Right cardiac atrium (tissue), 5 donors: ENCODE data around the gene OR10P1. TPM values are rescaled to one million over a fixed set of nuclear protein-coding genes. Genes with fewer than 3 reads are reported as not detected.

Source experiments
- ATAC-seq, 2 donors: fragments of 200-7000 bp; cut with Tn5 transposase; one replicate each; pipeline versions ENCODE4 v1.8.0 to v1.9.1; 2020; ENCODE audit warnings: moderate library complexity in 2 of 2, mild to moderate bottlenecking in 1 of 2
- DNase-seq, 3 donors: peaks; one replicate each; pipeline ENCODE4 v3.0.0-alpha.2; 2020
- H3K27ac ChIP-seq: one replicate; pipeline ENCODE4 v1.5.1; 2013; ENCODE audit warnings: mild to moderate bottlenecking, low read length, control low read depth, moderate library complexity
- H3K27me3 ChIP-seq: one replicate; pipeline ENCODE4 v1.6.1; 2013; ENCODE audit not compliant: control insufficient read depth, insufficient read depth
- H3K4me1 ChIP-seq: one replicate; pipeline ENCODE4 v1.6.1; 2013; ENCODE audit warnings: low read length; ENCODE audit not compliant: control insufficient read depth, insufficient read depth
- H3K4me3 ChIP-seq: one replicate; pipeline ENCODE4 v1.5.1; 2013; ENCODE audit warnings: low read length, control low read depth
- H3K9me3 ChIP-seq: one replicate; pipeline ENCODE4 v1.6.1; 2013; ENCODE audit warnings: low read length; ENCODE audit not compliant: control insufficient read depth
- WGBS: extraction: QIAGEN DNeasy Blood & Tissue Kit; methylation state at CpG from one replicate; pipeline ENCODE4 v1.1.7; 2013; 5-methylcytosine and 5-hydroxymethylcytosine counted together
- intact Hi-C, 4 donors: fragments of 100-400 bp; cut with DNase I; formaldehyde crosslinking; loops; one replicate each; pipeline versions ENCODE4 v1.11.0 to v1.14.0; 2022 to 2023
- polyA plus RNA-seq: library from polyadenylated mRNA; stranded (reverse); fragments of 200-250 nt; gene quantifications from one replicate; pipeline ENCODE4 v1.2.3, GENCODE V29; 2013
- total RNA-seq, 4 donors: library from RNA; stranded (reverse); fragmentation: NEBNext Ultra II Directional; extraction: Animal tissue kit (Norgen Biotek cat#: 25700); gene quantifications; one replicate each; pipeline ENCODE4 v1.2.1, GENCODE V29; 2021
- donor health status: healthy with polysubstance abuse.
- donor health status: DM: no; HTN: yes; CAD: no.
- donor health status: DM: no; HTN: no; CAD: no.
- donor health status: DM: no; HTN: yes; CAD: no; lungs with severe emphysema.
- donor health status: DM: yes; HTN: yes; CAD: no.

The OR10P1 gene
- total and polyA plus RNA-seq, 5 donors, result 1.3 to 2.9 (median 1.5) TPM

- 60% methylated on average over 4 of the region's 4 CpGs for WGBS
- intact Hi-C loops, result no loop called here
- ATAC-seq, result no peak
- no peaks in the 10 kb centered on the region for H3K4me1 ChIP-seq
- no peaks in the 10 kb centered on the region for H3K27me3 ChIP-seq
- H3K27ac ChIP-seq, result no peak overlapping the region
- no peaks in the 10 kb centered on the region for H3K9me3 ChIP-seq
- no peak for DNase-seq
- H3K4me3 ChIP-seq, result no peak overlapping the region
Observed at GRCh38 chr12:55671746-55672145, 35.1 kb downstream of the OR10P1 start.

GRCh38 chr12:55673638-55674037, 36.9 kb downstream of the OR10P1 start:
- no peak overlapping the region for H3K4me3 ChIP-seq
- H3K9me3 ChIP-seq, result no peaks in the 10 kb centered on the region
- peak in 1 of 2 donors; percentile 46 for ATAC-seq
- DNase-seq, result no peak
- intact Hi-C loops, result no loop called here
- no peaks in the 10 kb centered on the region for H3K4me1 ChIP-seq
- H3K27ac ChIP-seq, result no peak overlapping the region
- H3K27me3 ChIP-seq, result no peaks in the 10 kb centered on the region

DNA sequence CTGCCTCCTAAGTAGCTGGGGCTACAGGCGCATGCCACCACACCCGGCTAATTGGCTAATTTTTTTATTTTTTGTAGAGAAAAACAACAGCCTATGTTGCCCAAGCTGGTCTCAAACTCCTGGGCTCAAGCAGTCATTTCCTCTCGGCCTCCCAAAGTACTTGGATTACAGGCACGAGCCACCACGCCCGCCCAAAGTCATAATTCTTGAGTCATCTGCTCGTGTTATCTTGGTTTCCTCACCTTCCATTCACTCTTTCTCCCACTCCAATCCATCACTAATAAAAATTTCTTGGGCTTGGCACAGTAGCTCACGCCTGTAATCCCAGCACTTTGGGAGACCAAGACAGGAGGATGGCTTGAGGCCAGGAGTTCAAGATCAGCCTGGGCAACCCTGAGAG, 39.0 kb downstream of the OR10P1 start:
- peak in 1 of 2 donors; percentile 10 for ATAC-seq
- no peak for DNase-seq
- H3K4me1 ChIP-seq, result no peaks in the 10 kb centered on the region
- H3K9me3 ChIP-seq, result no peaks in the 10 kb centered on the region
- no peaks in the 10 kb centered on the region for H3K27me3 ChIP-seq
- intact Hi-C loops, result no loop called here
- H3K4me3 ChIP-seq, result no peak overlapping the region
- no peak overlapping the region for H3K27ac ChIP-seq
- WGBS, result 79% methylated on average over 8 of the region's 8 CpGs

GRCh38 chr12:55676707-55677106, 40.0 kb downstream of the OR10P1 start:
- intact Hi-C loops, result no loop called here
- Histone ChIP-seq H3K4me3 (no peak overlapping the region), H3K27me3 (no peaks in the 10 kb centered on the region), H3K27ac (no peak overlapping the region), H3K9me3 (no peaks in the 10 kb centered on the region), H3K4me1 (peaks cover 1% of the 10 kb centered on the region)
- ATAC-seq, result no peak
- WGBS, result 62% methylated on average over 6 of the region's 6 CpGs
- DNase-seq, result no peak

GRCh38 chr12:55679691-55680090, 43.0 kb downstream of the OR10P1 start:
- intact Hi-C loops, result loop anchor here in 2 of 4 donors (5.0 kb wide), 2 partner anchors 38 to 43 kb away; partner anchors contain the start of genes BLOC1S1 (in 1 of the 2) and RDH5 (in 1 of the 2)
- ATAC-seq, result no peak

DNA sequence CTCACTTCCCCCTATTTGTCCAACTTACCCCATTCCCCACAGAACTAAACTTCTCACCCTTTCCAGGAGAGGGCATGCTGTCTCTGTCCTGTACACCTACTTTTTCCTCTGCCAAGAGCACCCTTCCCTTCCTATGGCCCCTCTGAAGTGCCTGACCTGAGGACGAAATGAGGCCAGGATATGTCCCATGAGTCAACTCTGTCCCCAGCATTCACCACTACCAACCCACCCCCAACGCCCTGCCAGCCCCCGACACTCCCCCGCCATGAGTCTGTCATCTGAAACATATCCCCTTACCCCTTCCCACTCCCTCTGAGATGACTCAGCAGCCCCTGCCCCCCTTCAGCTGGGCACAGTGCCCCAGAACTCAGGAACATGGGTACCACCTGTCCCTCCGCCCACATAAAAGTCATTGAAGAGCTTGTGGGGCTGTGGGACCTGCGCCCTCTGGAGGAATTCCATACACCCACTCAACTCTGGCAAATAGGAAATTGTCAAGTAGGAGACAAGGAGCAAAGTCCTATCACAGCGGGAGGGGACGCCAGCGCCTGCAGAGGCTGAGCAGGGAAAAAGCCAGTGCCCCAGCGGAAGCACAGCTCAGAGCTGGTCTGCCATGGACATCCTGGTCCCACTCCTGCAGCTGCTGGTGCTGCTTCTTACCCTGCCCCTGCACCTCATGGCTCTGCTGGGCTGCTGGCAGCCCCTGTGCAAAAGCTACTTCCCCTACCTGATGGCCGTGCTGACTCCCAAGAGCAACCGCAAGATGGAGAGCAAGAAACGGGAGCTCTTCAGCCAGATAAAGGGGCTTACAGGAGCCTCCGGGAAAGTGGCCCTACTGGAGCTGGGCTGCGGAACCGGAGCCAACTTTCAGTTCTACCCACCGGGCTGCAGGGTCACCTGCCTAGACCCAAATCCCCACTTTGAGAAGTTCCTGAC, 44.7 kb downstream of the OR10P1 start:
- Histone ChIP-seq H3K4me1 (peaks cover 2% of the 10 kb centered on the region), H3K27me3 (no peaks in the 10 kb centered on the region), H3K27ac (peak overlapping the region; percentile 82), H3K4me3 (peak overlapping the region; percentile 66), H3K9me3 (no peaks in the 10 kb centered on the region)
- WGBS, result 12% methylated on average over 17 of the region's 17 CpGs
- ATAC-seq (peak; percentile 73 to 75), DNase-seq (peak; percentile 62 to 89 (median 81))
- intact Hi-C loops, result loop anchor here in 2 of 4 donors (5.0 kb wide), 2 partner anchors 36 to 41 kb away; partner anchors contain the start of genes BLOC1S1 (in 1 of the 2) and RDH5 (in 1 of the 2)

More at GRCh38 chr12:55679691-55680090, 43.0 kb downstream of the OR10P1 start:
- 87% methylated on average over 5 of the region's 5 CpGs for WGBS
- no peaks in the 10 kb centered on the region for H3K27me3 ChIP-seq
- no peak for DNase-seq
- H3K27ac ChIP-seq, result no peak overlapping the region
- H3K4me1 ChIP-seq, result peaks cover 2% of the 10 kb centered on the region
- no peaks in the 10 kb centered on the region for H3K9me3 ChIP-seq
- H3K4me3 ChIP-seq, result no peak overlapping the region

GRCh38 chr12:55682087-55682796, 45.5 kb downstream of the OR10P1 start:
- Histone ChIP-seq H3K27me3 (no peaks in the 10 kb centered on the region), H3K4me1 (peaks cover 2% of the 10 kb centered on the region), H3K27ac (peak overlapping the region; percentile 82), H3K4me3 (peak overlapping the region; percentile 66), H3K9me3 (no peaks in the 10 kb centered on the region)
- DNase-seq, result no peak
- intact Hi-C loops, result loop anchor here in 2 of 4 donors (5.0 kb wide), 2 partner anchors 35 to 40 kb away; partner anchors contain the start of genes BLOC1S1 (in 1 of the 2) and RDH5 (in 1 of the 2)
- ATAC-seq, result peak; percentile 0 to 2
- WGBS, result 72% methylated on average over 13 of the region's 13 CpGs

GRCh38 chr12:55683676-55684075, 47.0 kb downstream of the OR10P1 start:
- Histone ChIP-seq H3K27ac (no peak overlapping the region), H3K27me3 (no peaks in the 10 kb centered on the region), H3K9me3 (no peaks in the 10 kb centered on the region), H3K4me3 (peak overlapping the region; percentile 12), H3K4me1 (peaks cover 2% of the 10 kb centered on the region)
- intact Hi-C loops, result loop anchor here in 2 of 4 donors (5.0 kb wide), 2 partner anchors 34 to 39 kb away; partner anchors contain the start of genes BLOC1S1 (in 1 of the 2) and RDH5 (in 1 of the 2)
- no peak for DNase-seq
- WGBS, result 89% methylated on average over 7 of the region's 7 CpGs
- no peak for ATAC-seq

GRCh38 chr12:55684761-55685370, 48.2 kb downstream of the OR10P1 start:
- Histone ChIP-seq H3K27ac (no peak overlapping the region), H3K9me3 (no peaks in the 10 kb centered on the region), H3K4me3 (no peak overlapping the region), H3K4me1 (peaks cover 2% of the 10 kb centered on the region), H3K27me3 (no peaks in the 10 kb centered on the region)
- peak in 1 of 3 donors; percentile 36 for DNase-seq
- peak in 1 of 2 donors; percentile 5 for ATAC-seq
- intact Hi-C loops, result loop anchor here in 2 of 4 donors (5.0 kb wide), 2 partner anchors 32 to 37 kb away; partner anchors contain the start of genes BLOC1S1 (in 1 of the 2) and RDH5 (in 1 of the 2)
- 91% methylated on average over 20 of the region's 20 CpGs for WGBS

DNA sequence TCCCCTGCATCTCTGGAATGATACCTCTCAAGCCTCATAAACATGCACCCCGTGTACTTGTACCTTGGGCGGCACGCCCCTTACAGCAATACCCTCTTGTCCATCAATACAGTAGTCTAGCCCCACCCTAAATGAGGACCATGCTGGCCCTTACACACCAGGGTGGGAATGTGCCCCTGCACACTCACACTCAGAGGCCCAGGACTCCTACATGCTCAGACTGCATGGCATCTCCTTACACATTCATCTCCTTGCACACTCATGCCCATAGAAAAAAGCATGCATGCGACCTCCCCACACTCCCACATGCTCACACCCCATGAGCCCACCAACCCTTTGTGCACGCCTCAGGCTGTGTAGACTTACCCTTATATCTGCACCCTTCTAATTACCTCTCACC, 49.0 kb downstream of the OR10P1 start:
- intact Hi-C loops, result no loop called here

More for the DNA sequence above, 49.0 kb downstream of the OR10P1 start:
- Histone ChIP-seq H3K9me3 (no peaks in the 10 kb centered on the region), H3K4me3 (no peak overlapping the region), H3K27me3 (no peaks in the 10 kb centered on the region), H3K4me1 (peaks cover 2% of the 10 kb centered on the region), H3K27ac (no peak overlapping the region)
- WGBS, result 89% methylated on average over 5 of the region's 5 CpGs
- ATAC-seq, result no peak
- no peak for DNase-seq
